HG03196 (cell line): ENCODE data around the gene CFAP77.

ENCODE experiments used
- ATAC-seq: cut with Tn5 transposase; IDR thresholded peaks from one replicate; pipeline ENCODE4 v1.9.1; 2021; ENCODE audit not compliant: unreplicated experiment

The CFAP77 gene

DNA sequence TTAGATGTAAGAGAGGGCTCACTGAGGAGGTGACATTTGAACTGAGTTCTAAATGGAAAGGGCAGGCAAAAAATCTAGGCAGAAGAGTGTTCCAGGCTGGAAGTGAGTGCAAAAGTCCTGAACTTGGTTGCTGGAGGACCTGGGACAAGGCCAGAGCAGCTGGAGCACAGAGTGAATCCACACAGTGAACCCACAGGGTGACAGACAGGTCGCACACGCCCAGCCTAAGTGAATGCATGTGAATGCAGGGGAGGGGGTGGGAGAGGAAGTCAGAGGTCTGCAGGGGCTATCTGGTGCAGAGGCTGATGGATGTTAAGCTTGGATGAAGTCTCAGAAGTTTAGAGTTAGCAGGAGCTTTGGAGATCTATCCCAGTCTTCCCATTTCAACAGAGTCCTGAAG lies 2.8 kb upstream of the CFAP77 start:
- ATAC-seq = no peak

DNA sequence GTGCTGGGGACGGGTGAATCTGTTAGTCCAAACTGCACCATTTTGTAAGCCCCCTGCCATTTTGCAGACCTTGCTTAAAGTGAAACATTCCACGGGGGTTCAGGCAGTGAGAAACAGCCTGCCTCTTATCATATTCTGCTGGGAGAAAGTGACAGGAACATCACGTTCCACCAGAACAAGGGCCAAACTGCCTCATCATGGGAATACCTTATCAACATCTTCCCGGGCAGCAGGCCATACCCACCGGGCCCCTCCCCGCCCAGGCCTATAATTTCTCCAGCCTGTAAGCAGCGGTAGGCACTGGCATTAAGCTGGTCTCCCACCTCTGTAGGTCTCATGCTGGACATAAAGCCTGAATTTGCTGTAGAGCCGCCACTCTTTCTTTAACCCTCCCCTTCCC lies 1.5 kb upstream of the CFAP77 start:
- ATAC-seq = no peak

DNA sequence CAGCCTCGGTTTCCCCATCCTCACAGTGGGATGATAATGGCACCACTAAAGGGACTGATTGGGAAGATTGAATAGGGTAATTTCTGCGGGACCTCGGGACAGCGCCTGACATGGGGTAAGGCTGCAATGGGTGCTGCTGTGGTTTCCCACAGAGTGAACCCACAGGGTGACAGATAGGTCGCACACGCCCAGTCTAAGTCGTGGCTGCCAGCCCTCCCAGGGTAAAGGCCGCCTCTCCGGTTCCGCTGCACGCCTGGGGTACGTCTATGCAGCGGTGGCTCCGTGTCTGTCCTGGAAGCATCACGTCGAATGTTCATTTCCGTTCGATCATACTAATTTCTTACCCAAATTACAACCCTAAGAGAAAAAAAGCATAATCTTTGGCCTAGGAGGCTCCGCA lies 631 bp downstream of the CFAP77 start:
- no peak for ATAC-seq

DNA sequence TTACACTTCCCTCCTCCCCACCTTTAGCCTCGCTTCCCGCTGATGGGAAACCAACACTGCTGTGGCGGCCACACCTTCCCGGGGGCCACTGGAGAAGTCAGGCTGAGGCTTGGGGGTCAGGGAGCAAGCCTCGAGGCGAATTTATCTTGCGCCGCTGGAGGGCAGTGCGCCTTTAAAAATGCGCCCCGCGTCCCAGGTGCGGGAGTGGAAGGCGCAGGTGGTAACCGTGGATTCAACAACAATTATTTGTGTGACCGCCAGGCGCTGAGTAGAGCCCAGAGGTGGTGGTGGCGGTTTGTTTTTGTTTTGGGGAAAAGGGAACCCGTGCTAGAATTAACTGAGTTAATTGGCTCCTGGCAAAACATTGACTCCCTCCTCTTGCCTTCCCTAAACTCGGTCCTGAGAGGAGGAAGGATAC lies 1.1 kb downstream of the CFAP77 start:
- ATAC-seq = no peak

DNA sequence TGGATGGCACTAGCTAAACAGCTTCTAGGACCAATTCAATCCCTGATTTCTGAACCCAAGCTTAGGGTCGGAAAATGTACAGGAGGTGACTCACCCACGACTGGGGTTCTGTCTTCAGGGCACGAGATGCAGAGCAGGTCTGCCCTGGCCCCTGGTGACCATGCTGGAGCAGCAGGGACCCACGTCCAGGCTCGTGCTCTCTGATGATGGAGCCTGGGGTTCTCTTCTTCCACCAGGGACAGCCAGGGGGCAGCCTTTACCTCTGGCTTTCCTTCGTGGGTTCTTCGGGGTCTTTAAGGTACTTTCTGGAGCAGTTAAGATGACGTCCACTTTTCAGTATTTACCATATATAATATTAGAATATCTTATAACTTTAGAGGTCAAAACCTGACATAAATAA lies 2.1 kb downstream of the CFAP77 start:
- ATAC-seq = no peak

DNA sequence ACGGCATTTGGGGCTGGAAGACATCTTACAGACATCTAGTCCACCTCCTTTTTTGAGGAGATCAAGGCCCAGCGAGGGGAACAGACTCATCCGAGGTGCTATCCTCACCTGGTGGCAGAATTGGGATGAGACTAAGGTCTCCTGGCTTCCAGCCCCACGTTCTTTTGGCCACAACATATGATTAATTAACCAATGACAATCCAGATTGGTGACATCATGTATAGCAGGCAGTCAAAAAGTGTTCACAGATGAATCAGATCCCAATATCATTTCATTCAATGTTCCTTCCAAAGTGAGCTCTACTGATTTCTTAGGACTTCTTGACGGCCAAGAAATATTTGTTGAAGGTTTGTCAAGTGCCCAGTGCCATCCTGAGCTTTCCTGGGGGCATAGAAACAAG lies 3.9 kb downstream of the CFAP77 start:
- no peak for ATAC-seq

DNA sequence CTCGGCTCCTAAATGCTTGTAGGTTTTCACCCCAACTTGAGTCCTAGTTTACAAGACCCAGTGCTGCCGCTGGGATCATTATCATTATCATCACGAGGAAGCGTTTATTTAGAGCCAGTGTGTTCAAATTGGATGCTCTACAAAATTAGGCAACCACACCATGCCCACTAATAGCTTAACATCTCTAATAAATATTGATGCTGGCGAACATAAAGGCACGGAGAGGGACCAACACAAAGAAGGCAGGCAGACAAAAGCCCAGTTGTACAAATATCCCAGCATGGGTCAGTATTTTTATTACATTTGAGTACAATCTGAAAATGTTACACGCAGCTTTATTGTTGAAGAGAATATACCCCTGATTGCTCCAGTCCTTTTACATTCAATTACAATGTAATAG lies 4.7 kb downstream of the CFAP77 start:
- ATAC-seq = no peak

DNA sequence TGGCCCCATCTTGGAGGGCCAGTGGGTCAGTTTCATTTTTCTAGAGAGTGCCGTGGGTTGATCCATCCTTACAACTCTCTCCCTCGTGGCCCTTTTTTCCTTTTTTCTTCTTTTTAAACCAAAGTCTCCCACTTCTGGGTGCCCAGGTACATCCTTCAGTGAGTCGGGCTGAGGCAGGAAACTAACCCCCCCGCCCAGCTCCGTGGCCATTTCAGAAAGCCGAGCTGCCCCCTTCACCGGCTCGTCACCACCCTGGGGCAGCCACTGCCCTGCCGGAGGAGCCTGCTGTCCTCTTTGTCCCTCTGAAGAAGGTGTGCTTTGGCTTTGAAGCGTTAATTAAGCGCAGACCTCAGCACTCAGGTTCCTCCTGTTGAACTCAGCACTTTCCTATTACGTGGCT lies 5.2 kb downstream of the CFAP77 start:
- ATAC-seq = no peak

DNA sequence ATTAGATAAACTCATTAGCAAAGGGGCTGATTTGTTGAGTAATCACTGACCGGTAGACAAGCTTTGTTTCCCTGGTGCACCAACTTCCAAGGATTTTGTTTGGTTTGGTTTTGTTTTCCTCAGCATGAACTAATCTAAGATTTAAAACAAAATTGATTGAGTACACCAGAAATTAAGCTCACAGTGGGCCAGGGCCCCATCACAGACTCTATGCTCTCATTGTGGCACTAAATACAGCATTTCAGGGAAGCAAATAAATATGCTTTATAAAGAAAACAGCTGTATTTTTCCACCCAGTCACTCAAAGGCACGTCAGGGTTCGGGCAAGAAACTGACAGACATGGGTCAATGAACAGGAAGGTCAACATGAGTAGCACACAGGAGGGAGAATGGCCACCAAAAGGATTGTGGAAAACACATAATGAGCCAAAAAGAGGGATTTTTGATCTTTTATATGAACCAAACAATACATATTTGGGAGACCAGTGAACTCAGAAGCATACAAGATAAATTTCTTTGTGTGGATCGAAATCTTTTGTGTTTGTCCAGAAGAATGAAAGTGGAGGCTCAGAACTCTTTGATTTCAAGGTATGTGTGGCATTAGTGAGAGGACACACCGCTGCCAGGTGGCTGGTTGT lies 8.8 kb downstream of the CFAP77 start:
- ATAC-seq = no peak

DNA sequence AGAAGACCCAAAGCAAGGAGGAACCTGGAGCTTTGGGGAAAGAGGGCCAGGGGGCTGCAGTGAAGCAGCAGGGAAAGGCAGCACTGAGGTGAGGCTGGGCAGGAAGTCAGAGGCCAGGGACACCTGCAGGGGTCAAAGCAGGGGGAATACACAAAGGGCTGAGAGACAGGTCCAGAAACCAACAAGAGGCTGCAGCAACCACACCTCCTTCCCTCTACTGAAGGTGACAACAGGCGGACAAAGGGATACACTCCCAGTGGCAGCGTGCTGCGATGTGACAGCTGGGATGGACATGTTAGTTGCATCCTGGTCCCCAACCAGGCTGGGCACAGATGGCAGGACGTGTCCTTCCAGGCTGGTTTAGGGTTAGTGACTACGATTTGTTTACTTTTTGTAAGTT lies 12.6 kb downstream of the CFAP77 start:
- no peak for ATAC-seq

DNA sequence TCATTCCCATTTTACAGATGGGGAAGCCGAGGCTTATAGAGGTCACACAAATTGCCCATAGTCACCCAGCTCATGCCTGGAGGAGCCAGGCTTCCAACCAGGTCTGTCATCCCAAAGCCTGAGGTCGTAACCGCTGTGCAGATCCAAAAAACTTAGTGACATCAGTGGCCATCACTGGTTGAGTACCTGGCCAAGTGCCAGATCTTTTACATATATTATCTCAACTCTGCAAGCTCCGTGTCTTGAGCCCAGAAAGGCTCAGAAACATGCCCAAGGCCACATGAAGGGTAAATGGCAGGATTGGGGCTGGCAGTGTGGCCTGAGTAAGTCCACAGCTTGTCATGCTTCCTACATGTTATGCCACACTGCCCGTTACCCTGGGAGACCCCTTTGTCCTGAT lies 13.5 kb downstream of the CFAP77 start:
- no peak for ATAC-seq

DNA sequence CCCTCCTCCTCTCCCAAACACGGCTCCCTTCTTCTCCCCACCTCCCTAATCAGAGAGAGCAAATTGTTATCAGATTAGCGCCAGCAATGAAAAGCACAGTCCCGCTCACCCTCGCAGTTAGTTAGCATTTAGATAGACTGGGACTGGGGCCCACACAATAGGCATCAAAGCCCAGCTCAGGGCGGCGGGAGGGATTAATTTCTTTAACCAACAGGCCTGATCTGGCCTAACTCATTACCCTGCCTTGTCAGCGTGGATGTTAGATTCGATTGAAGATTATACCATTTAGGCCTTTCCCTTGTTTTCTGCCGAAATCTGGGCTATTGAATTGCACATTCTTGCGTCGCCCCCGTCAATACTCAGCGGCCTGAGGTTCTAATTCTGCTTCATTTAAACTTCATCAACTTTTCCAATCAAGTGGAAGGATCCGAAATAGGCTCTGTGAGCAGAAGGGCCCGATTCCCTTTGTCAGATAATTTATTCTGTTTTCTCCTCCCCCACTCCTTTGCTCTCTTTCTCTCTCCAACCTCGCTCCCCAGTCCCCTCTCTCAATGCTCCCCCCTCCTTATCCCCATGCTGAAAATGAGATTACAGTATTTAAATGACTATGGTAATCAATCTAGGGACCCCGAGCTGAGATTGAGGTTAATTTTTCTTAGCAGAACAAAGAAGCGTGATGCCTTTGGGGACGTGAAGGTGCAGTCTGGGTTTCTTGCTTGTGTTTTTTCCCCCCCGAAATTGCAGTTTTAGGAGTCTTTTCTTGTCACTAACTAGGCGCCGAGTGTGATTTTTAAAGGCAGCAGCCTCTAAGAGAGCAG lies 15.1 kb downstream of the CFAP77 start:
- ATAC-seq = no peak

DNA sequence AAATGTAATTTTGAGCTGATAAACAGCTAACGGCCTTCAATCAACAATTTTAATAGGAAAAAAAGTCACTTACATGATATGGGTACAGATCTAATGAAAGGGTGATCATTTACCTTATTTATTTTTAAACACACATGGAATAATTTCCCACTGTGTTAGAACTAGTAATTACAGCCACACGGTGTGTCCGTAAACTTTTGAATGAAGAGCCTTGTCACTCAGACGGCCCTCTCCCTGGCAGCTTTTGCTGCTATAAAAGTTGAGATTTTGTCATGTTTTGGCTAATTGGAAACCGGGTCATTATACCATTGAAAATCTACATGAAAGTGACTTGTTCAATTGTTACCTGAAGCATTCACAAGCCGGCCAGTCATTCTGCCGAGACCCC lies 15.7 kb downstream of the CFAP77 start:
- no peak for ATAC-seq

DNA sequence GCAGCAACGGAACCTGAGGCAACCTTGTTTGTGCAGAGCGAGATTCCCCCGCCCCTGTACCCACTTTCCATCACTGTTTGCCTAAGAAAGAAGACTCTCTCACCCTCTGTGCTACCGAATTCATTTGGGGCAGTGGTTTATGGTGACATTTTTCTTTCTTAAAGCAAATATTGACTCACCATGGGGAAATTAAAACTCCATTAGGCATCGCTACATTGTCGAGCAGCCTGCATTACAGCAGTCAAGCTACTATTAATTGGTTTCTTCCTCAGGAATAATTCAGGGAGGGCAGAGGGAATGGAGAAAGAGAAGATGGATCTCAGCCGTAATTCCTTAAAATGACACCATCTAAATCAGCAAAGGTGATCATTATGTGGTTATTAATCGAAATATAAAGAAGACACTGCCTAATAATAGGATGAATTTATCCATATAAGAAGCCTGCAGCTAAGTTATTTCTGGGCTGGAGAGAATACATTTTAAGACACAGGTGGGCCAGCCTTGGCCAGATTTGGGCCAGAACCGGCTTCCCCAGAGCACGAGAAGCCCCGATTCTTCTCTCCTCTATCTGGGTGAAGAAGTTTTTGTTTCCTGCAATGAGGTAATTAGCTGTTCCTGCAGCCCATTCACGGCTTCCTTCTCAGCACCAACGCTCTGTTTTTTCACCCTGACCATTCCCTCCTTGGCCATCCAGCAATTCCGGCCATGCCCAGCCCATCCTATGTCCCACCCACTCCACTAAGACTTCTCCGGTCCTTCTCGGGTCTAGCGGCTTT lies 16.8 kb downstream of the CFAP77 start:
- no peak for ATAC-seq

DNA sequence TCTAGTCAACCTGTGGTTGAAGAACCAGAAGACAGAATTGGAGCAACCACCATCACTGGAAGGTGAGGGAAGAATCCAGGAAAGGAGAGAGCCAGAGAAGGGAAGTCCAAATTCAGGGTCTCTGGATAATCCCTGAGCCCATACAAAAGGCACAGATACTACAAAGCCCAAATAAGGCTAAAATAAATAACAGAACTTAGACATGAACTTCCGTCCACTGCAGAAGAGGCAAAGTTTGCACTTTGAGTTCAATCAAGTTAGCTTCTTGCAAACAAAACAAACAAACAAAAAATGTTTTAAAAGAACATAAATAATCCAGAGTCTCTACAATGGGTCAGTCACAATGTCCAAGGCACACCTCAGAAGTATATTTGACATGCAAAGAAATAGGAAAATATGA lies 21.0 kb downstream of the CFAP77 start:
- ATAC-seq = no peak

DNA sequence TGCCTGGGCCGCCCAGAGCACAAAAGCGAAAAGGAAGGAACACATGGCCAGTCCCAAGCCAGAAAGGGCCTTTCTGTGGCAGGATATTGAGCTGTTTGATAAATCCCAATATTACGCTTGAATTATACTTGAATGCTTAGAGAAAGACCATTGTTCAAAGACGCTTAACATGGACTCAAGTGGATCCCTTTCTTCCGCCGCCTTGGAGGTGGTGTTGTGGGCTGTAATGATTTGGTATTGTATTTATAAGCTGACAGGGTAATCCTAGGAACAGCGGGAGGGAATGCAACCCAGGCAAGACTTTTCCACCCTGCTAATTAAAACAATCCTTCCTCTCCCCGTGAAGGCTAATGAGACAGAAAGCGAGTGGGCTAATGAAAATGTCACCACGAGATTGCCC lies 24.9 kb downstream of the CFAP77 start:
- no peak for ATAC-seq

DNA sequence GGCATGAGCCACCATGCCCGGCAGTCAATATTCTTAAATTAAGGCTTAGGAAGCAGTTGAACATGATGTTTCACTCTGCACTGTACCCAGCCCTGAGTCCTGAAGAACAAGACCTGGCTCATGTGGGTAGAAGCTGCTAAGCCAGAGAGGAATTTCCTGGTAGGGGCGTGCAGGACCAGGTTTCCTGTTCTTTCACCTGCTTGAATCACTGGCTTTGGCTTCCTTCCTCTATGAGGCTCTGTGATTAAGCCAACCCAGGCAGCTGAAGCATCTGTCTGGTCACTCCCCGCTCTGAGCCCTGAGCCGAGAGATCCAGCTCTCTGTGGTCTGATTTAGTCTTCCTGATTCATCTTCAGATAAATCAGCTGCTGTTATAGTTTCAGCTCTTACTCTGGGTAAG lies 29.1 kb downstream of the CFAP77 start:
- no peak for ATAC-seq

DNA sequence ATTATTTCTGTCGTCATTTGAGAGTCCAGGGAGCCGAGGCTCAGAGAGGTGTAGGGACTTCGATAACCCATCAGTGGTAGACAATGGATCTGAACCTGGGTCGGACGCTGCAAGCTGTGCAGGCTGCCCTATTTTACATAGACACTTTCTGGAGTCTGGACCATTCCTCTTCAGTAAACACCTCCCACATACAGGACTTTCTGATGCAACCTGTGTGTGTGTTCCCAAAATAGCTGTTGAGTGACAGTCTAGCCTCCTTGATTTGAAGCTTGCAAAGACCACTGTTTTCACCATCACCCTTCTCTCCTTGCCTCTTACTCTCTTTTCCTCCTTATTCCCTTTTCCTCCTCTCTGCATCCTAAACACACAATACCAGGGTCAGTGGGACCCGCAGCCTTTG lies 30.7 kb downstream of the CFAP77 start:
- ATAC-seq = no peak

DNA sequence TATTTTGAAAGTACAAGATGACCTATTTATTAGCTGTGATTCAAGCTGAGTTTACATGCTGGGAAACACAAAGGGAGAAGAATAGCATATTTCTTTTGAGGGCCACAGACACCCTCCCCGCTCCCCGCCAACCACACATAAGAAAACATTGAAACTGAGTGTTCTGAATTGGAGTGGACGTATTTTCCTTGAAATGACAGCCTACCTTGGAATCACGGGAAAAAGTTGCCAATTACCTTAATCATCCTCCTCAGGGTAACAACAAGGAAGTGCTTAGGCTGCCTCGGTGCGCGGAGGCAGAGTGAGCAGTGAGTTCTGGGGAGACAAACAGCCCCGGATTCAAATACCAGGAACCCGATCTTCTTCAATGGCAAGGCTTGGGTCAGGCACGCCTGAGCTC lies 31.4 kb downstream of the CFAP77 start:
- ATAC-seq = no peak

DNA sequence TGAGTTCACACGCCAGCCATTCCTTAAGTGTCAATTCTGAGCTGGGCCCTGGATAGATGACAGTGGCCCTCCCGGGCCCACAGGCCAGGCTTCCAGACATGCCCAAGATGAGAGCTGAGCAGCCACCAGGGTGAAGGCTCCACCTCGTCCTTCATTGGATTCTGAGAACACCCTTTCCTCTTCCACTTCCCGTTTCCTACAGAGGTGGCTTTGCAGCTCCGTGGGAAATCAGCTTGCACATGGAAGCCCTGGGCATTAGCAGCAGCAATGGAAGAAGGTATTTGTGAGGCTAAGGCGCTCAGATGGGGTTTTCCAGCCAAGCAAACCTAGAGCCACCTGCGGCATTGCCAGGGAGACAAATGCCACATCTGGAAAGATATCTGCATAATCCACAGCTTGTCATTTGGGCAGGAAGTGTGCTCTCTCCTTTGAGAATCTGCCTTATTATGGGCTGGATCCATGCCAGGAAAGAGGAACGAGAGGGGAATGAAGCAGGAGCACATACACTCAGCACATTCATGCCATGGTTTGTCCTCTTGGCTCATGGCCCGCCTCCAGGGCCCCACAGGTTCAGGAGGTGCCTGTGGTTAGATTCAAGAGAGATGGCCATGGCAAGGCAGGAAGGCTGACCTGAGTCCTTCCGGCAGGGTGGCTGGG lies 34.1 kb downstream of the CFAP77 start:
- ATAC-seq = no peak

DNA sequence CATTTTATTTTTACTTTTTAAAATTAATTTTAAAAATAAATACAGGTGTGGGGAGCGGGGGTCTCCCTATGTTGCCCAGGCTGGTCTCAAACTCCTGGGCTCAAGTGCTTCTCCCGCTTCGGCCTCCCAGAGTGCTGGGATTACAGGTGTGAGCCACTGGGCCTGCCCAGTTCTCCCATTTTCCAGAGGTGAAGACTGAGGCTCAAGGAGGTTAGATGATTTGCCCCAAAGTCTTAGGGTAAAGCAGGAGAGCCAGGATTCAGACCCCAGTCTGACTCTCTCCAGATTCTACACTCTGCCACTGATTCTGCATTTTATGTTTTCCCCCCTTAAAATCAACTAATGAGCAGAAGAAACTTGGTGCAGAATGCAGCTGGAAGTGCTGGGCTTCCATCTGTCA lies 36.9 kb downstream of the CFAP77 start:
- ATAC-seq = no peak

DNA sequence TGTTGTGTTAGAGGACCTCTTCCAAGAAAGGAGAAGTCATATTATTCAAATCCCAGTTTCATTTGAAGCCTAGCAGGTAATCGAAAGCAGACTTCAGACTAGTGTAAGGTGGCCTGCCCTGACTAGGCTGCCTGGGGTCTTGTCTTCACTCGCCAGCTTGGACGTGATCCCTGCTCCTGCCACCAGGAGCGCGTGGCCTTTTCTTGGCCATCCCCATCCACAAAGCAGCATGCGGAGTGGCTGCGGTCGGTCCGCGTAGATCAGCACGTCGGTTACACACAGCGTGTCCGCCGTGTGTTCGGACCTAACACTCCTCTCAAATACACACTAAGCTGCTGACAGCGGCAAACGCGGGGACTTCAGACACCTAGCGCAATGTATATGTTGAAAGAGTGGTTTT lies 37.3 kb downstream of the CFAP77 start:
- no peak for ATAC-seq
